ENCODE measurements around the gene STAT4. TPM values are rescaled to one million over a fixed set of nuclear protein-coding genes. Genes with fewer than 3 reads are reported as not detected.

STAT4 gene
- total RNA-seq, 4 donors from 2014 or later: 3.1 to 9.1 TPM; not detected in 2

DNA sequence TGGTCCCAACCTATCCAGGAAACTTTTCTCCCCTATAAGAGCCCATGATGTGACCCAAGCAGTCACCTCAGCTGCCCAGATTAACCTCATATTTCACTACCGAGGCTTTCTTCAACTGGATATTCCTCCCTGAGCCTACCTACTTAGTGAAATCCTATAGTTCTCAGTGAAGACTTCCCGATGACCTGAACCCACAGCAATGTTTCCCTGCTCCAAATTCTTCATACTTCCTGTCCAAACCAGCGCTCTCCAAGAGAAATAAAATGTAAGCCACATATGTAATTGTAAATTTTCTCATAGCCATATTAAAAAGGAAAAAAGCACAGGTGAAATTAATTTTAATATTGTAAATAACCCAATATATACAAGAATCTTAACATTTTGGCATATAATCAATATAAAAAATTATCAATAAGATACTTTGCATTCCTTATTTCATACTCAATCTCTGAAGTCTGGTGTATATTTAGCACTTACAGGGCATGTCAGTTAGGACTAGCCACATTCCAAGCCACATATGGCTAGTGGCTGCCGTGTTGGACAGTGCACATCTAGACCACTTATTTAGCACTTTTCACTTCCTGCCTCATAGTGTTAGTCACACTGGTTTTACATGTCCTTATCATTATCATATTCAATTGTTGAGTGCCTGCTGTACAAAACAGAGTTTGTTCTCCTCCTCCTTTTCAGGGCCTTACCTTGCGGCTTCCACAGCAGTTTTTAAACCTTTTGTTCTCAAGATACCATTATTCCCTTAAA is 1.9 kb upstream of the STAT4 start:
- intact Hi-C loops (cut with DNase I; ENCODE audit: low total_unique reads): no loop called here
- Histone ChIP-seq H3K4me3 (no peak overlapping the region), H3K9me3 (no peaks in the 10 kb centered on the region), H3K4me1 (peaks cover 0 to 15% (median 3%) of the 10 kb centered on the region in 4 donors), H3K27me3 (no peaks in the 10 kb centered on the region), H3K36me3 (no peaks in the 10 kb centered on the region), H3K27ac (no peak overlapping the region)
- in situ Hi-C loops (cut with MboI; ENCODE audit: low pct_ligation_motif_present in 1 of 4, low pct_unique_long_range_greater_than_20kb in 1 of 4, low sequenced_read_pairs in 3 of 4): loop anchor here in 3 of 4 donors (10.0 to 25.0 kb wide), 4 partner anchors 98 to 535 kb away; partner anchors contain the start of gene NABP1 (in 1 of the 3)
- no peak for DNase-seq
- TF ChIP-seq EP300 (IDR thresholded peaks at IDR 0.05; ENCODE audit: low read depth) (no peak), POLR2AphosphoS5 (IDR thresholded peaks at IDR 0.05) (no peak), POLR2A (IDR thresholded peaks at IDR 0.05) (no peak)
- TF ChIP-seq, protein P1, sequence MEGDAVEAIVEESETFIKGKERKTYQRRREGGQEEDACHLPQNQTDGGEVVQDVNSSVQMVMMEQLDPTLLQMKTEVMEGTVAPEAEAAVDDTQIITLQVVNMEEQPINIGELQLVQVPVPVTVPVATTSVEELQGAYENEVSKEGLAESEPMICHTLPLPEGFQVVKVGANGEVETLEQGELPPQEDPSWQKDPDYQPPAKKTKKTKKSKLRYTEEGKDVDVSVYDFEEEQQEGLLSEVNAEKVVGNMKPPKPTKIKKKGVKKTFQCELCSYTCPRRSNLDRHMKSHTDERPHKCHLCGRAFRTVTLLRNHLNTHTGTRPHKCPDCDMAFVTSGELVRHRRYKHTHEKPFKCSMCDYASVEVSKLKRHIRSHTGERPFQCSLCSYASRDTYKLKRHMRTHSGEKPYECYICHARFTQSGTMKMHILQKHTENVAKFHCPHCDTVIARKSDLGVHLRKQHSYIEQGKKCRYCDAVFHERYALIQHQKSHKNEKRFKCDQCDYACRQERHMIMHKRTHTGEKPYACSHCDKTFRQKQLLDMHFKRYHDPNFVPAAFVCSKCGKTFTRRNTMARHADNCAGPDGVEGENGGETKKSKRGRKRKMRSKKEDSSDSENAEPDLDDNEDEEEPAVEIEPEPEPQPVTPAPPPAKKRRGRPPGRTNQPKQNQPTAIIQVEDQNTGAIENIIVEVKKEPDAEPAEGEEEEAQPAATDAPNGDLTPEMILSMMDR (IDR thresholded peaks at IDR 0.05): no peak
- 82 to 88% methylated on average over 4 to 5 of the region's 5 CpGs for WGBS, 2 donors (ENCODE audit: low coverage in 1 of 2)

DNA sequence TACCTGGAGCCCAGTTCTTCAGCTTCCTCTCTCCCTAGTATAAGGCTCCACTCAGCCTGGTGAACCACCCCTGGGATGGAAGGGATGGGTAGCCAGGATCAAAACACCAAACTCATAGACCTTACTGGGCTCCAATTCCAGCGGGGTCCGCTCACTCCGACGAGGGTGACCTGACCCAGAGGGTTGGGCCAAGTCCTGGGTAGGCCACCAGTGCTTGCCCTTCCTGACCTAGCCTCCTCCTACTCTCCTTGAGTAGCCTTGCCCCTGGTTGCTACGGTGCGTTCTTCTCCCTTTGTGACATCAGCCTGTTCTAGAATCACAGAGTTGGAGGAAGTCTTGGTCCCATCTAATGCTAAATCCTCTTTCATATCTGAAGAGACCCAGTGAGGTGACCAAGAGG is 537 bp upstream of the STAT4 start:
- Histone ChIP-seq H3K4me1 (peaks cover 0 to 15% (median 3%) of the 10 kb centered on the region in 4 donors), H3K36me3 (no peaks in the 10 kb centered on the region), H3K27ac (peak overlapping the region; percentile 47 to 79 (median 56)), H3K27me3 (no peaks in the 10 kb centered on the region), H3K9me3 (no peaks in the 10 kb centered on the region), H3K4me3 (peak overlapping the region in 2 of 4 donors; percentile 41 to 67)
- WGBS, 2 donors (ENCODE audit: low coverage in 1 of 2): 91 to 94% methylated on average over 3 to 6 of the region's 6 CpGs
- DNase-seq: no peak
- intact Hi-C loops (cut with DNase I; ENCODE audit: low total_unique reads): no loop called here
- in situ Hi-C loops (cut with MboI; ENCODE audit: low pct_ligation_motif_present in 1 of 4, low pct_unique_long_range_greater_than_20kb in 1 of 4, low sequenced_read_pairs in 3 of 4): loop anchor here in 3 of 4 donors (10.0 to 25.0 kb wide), 4 partner anchors 97 to 536 kb away; partner anchors contain the start of gene NABP1 (in 1 of the 3)
- no peak for TF ChIP-seq EP300 (IDR thresholded peaks at IDR 0.05; ENCODE audit: low read depth)
- TF ChIP-seq POLR2A (IDR thresholded peaks at IDR 0.05): no peak
- no peak for TF ChIP-seq POLR2AphosphoS5 (IDR thresholded peaks at IDR 0.05)

DNA sequence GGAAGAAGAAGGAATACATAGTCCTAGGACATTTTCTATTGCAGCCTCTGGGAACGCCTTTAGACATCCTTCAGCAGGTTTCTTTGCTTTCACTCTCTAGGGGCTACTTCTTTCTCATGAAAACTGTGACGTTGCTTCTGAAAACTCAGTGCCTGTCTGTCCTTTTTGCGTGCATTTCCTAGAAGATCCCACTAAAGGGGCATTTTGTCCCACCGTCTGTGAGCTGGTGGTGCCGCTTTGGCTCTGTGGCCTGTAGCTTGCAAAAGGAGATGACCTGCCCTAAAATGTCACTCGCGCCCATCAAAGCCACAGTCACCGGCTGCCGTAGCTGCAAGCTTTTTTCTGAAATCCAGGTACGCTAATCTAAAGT is 579 bp downstream of the STAT4 start:
- TF ChIP-seq POLR2AphosphoS5 (IDR thresholded peaks at IDR 0.05): no peak
- no peak for TF ChIP-seq EP300 (IDR thresholded peaks at IDR 0.05; ENCODE audit: low read depth)
- TF ChIP-seq, protein P1 (IDR thresholded peaks at IDR 0.05): no peak
- no peak for TF ChIP-seq POLR2A (IDR thresholded peaks at IDR 0.05)
- H3K4me1 ChIP-seq: peaks cover 0 to 15% (median 3%) of the 10 kb centered on the region in 4 donors
- no peaks in the 10 kb centered on the region for H3K9me3 ChIP-seq
- 5 to 80% methylated on average over 1 to 10 of the region's 10 CpGs for WGBS, 2 donors (ENCODE audit: low coverage in 1 of 2)
- no peaks in the 10 kb centered on the region for H3K36me3 ChIP-seq
- intact Hi-C loops (cut with DNase I; ENCODE audit: low total_unique reads): no loop called here
- in situ Hi-C loops (cut with MboI; ENCODE audit: low pct_ligation_motif_present in 1 of 4, low pct_unique_long_range_greater_than_20kb in 1 of 4, low sequenced_read_pairs in 3 of 4): loop anchor here in 3 of 4 donors (10.0 to 25.0 kb wide), 4 partner anchors 95 to 537 kb away; partner anchors contain the start of gene NABP1 (in 1 of the 3)
- peak overlapping the region; percentile 47 to 79 (median 58) for H3K27ac ChIP-seq
- no peaks in the 10 kb centered on the region for H3K27me3 ChIP-seq
- no peak for DNase-seq
- peak overlapping the region; percentile 22 to 67 (median 42) for H3K4me3 ChIP-seq

GRCh38 chr2:191149391-191149790 is 1.4 kb downstream of the STAT4 start:
- intact Hi-C loops (cut with DNase I; ENCODE audit: low total_unique reads) (no loop called here), in situ Hi-C loops (cut with MboI; ENCODE audit: low pct_ligation_motif_present in 1 of 4, low pct_unique_long_range_greater_than_20kb in 1 of 4, low sequenced_read_pairs in 3 of 4) (no loop called here)
- DNase-seq: no peak
- peak overlapping the region in 1 of 4 donors; percentile 19 for H3K27ac ChIP-seq
- no peaks in the 10 kb centered on the region for H3K27me3 ChIP-seq
- H3K4me3 ChIP-seq: no peak overlapping the region
- no peak for TF ChIP-seq POLR2AphosphoS5 (IDR thresholded peaks at IDR 0.05)
- TF ChIP-seq, protein P1 (IDR thresholded peaks at IDR 0.05): no peak
- TF ChIP-seq POLR2A (IDR thresholded peaks at IDR 0.05): no peak
- TF ChIP-seq EP300 (IDR thresholded peaks at IDR 0.05; ENCODE audit: low read depth): no peak
- peaks cover 0 to 15% (median 3%) of the 10 kb centered on the region in 4 donors for H3K4me1 ChIP-seq
- 75 to 91% methylated on average over 4 of the region's 4 CpGs for WGBS, 2 donors (ENCODE audit: low coverage in 1 of 2)
- H3K36me3 ChIP-seq: no peaks in the 10 kb centered on the region
- no peaks in the 10 kb centered on the region for H3K9me3 ChIP-seq

Data from transverse colon (tissue), 4 donors.